Measurements from ENCODE around the gene CAMK2N2. TPM values are rescaled to one million over a fixed set of nuclear protein-coding genes. Genes with fewer than 3 reads are reported as not detected.

The CAMK2N2 gene
- total RNA-seq, 1 donor from 2014 or later, result not detected

GRCh38 chr3:184300378-184300720 is 39.0 kb upstream of the CAMK2N2 start:
- ATAC-seq, result no peak
- H3K36me3 ChIP-seq, result peaks cover 52% of the 10 kb centered on the region
- peak overlapping the region; percentile 99 for H3K4me3 ChIP-seq
- H3K27me3 ChIP-seq (ENCODE audit: low read depth), result no peaks in the 10 kb centered on the region
- intact Hi-C loops (cut with DNase I), result no loop called here
- H3K9me3 ChIP-seq, result no peaks in the 10 kb centered on the region
- H3K27ac ChIP-seq, result no peak overlapping the region
- H3K4me1 ChIP-seq, result peaks cover 14% of the 10 kb centered on the region
- no peak for TF ChIP-seq CTCF (IDR thresholded peaks at IDR 0.05)
- no peak for DNase-seq

- Histone ChIP-seq H3K4me3 (peak overlapping the region; percentile 99), H3K36me3 (peaks cover 45% of the 10 kb centered on the region), H3K9me3 (no peaks in the 10 kb centered on the region), H3K27ac (peak overlapping the region; percentile 81), H3K27me3 (ENCODE audit: low read depth) (no peaks in the 10 kb centered on the region), H3K4me1 (peaks cover 14% of the 10 kb centered on the region)
- intact Hi-C loops (cut with DNase I), result no loop called here
- TF ChIP-seq CTCF (IDR thresholded peaks at IDR 0.05), result no peak
- no peak for DNase-seq
- ATAC-seq, result peak in 1 of 2 donors; percentile 29
Observed at GRCh38 chr3:184299488-184300377, 38.4 kb upstream of the CAMK2N2 start.

- TF ChIP-seq CTCF (IDR thresholded peaks at IDR 0.05), result no peak
- H3K4me1 ChIP-seq, result peaks cover 14% of the 10 kb centered on the region
- DNase-seq (peak; percentile 98), ATAC-seq (peak; percentile 99 to 100)
- peak within 1 kb of the TSS; percentile 99 for H3K4me3 ChIP-seq
- H3K36me3 ChIP-seq, result peaks cover 37% of the 10 kb centered on the region
- H3K9me3 ChIP-seq, result no peaks in the 10 kb centered on the region
- no peaks in the 10 kb centered on the region for H3K27me3 ChIP-seq (ENCODE audit: low read depth)
- intact Hi-C loops (cut with DNase I), result no loop called here
- peak within 1 kb of the TSS; percentile 85 for H3K27ac ChIP-seq
Observed at GRCh38 chr3:184298759-184299487, 37.6 kb upstream of the CAMK2N2 start, which contains the start of gene PSMD2. Gene PSMD2, plus strand, starts transcription at chr3:184299241. Its CDS starts 26 bp downstream, at chr3:184299267.

GRCh38 chr3:184296616-184297015 is 35.3 kb upstream of the CAMK2N2 start:
- no peak for DNase-seq
- H3K27me3 ChIP-seq (ENCODE audit: low read depth), result no peaks in the 10 kb centered on the region
- no peak for ATAC-seq

More at GRCh38 chr3:184296616-184297015, 35.3 kb upstream of the CAMK2N2 start:
- Histone ChIP-seq H3K4me1 (peaks cover 14% of the 10 kb centered on the region), H3K9me3 (no peaks in the 10 kb centered on the region), H3K36me3 (peaks cover 14% of the 10 kb centered on the region), H3K4me3 (no peak overlapping the region), H3K27ac (no peak overlapping the region)
- intact Hi-C loops (cut with DNase I), result no loop called here
- TF ChIP-seq CTCF (IDR thresholded peaks at IDR 0.05), result no peak

All from lower lobe of right lung (tissue), 2 donors.